Ishikawa (cell line): Measurements from ENCODE around the gene RAD51B.

Experiments
- CEBPB ChIP-seq: IDR thresholded peaks from 2 replicates; pipeline ENCODE4 v1.6.1; 2012
- CREB1 ChIP-seq: IDR thresholded peaks from 2 replicates; pipeline ENCODE4 v1.6.1; 2012; ENCODE audit warnings: low read depth
- EGR1 ChIP-seq: IDR thresholded peaks from 2 replicates; pipeline ENCODE4 v1.6.1; 2012
- EP300 ChIP-seq: IDR thresholded peaks from 2 replicates; pipeline ENCODE4 v1.6.1; 2012; ENCODE audit warnings: borderline replicate concordance
- FOXM1 ChIP-seq: IDR thresholded peaks from 2 replicates; pipeline ENCODE4 v1.6.1; 2012; ENCODE audit warnings: low read depth, borderline replicate concordance
- NFIC ChIP-seq: IDR thresholded peaks from 2 replicates; pipeline ENCODE4 v1.6.1; 2012
- RAD21 ChIP-seq: IDR thresholded peaks from 2 replicates; pipeline ENCODE4 v1.6.1; 2012; ENCODE audit warnings: low read depth
- TAF1 ChIP-seq: IDR thresholded peaks from 2 replicates; pipeline ENCODE4 v1.6.1; 2012; ENCODE audit warnings: low read depth, mild to moderate bottlenecking
- TCF12 ChIP-seq: IDR thresholded peaks from 2 replicates; pipeline ENCODE4 v1.6.1; 2012; ENCODE audit warnings: low read depth
- TEAD4 ChIP-seq: IDR thresholded peaks from 2 replicates; pipeline ENCODE4 v1.6.1; 2012
- YY1 ChIP-seq: IDR thresholded peaks from 2 replicates; pipeline ENCODE4 v1.6.1; 2012; ENCODE audit warnings: low read depth
- ZBTB7A ChIP-seq: IDR thresholded peaks from 2 replicates; pipeline ENCODE4 v1.6.1; 2012; ENCODE audit warnings: low read depth
- TF ChIP-seq, protein P1 (sequence below): IDR thresholded peaks from 2 replicates; pipeline ENCODE4 v1.6.1; 2012
- TF ChIP-seq, protein P2 (sequence below): IDR thresholded peaks from 2 replicates; pipeline ENCODE4 v1.6.1; 2012; ENCODE audit warnings: low read depth, mild to moderate bottlenecking
- TF ChIP-seq, protein P3 (sequence below): IDR thresholded peaks from 2 replicates; pipeline ENCODE4 v1.6.1; 2012

The RAD51B gene

DNA sequence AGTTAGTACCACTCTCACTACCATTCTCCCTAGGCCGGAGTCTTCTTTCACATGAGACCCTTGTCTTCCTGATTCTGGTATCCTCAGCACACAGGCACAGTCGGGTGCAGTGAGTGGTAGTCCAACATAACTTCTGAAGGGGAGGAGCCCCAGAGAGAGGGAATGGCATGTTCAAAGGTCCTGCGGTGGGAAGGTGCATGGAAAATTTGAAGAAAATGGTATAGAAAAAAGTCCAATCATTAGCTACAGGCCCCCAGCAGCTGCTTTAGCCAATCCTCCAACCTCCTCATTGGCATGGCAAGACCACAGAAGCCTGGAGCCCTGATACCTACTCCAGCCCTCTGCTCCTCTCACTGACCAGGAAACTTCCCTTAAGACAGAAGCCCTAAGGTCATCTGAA is 876.7 kb downstream of the RAD51B start:
- no peak for TF ChIP-seq YY1
- TF ChIP-seq, protein P1, sequence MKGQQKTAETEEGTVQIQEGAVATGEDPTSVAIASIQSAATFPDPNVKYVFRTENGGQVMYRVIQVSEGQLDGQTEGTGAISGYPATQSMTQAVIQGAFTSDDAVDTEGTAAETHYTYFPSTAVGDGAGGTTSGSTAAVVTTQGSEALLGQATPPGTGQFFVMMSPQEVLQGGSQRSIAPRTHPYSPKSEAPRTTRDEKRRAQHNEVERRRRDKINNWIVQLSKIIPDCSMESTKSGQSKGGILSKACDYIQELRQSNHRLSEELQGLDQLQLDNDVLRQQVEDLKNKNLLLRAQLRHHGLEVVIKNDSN: no peak
- no peak for TF ChIP-seq TCF12
- TF ChIP-seq EGR1: no peak

DNA sequence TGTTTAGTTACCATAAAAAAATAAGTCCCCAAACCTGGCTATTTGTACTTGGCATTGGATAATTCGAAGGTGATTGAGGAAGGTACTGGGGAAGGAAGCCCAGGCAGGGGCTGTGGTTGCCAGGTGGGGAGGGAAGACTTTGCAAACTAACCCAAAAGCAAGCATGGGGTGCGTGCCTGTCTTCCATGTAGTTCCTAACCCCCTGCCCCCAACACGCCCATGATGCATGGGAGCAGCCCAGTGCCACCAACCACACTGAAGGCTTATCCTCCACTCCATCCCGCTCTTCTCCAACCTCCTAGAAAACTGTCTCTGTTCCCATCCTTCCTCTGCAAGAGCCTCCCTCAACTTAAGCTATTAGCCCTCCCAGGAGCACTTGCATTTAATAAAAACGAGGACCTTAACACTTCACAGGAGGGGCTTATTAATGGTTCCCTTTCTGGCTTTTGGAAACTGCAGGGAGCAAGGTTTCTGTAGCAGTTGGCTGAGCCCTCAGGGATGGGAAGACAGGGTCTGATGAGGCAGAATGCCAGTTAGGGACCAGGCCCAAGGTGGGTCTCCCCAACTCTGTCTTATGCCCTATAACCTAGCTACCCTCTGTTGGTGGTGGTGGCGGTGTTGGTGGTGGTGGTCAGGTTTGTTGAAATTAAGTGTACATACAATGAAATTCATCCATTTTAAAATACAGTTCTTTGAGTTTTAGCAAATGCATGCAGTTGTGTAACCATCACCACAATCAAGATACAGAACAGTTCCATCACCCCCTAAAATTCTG is 877.3 kb downstream of the RAD51B start:
- TF ChIP-seq TEAD4: no peak
- TF ChIP-seq ZBTB7A: no peak
- TF ChIP-seq EP300: no peak
- no peak for TF ChIP-seq TCF12
- no peak for TF ChIP-seq TAF1
- TF ChIP-seq, protein P1: no peak
- TF ChIP-seq YY1: no peak
- no peak for TF ChIP-seq CEBPB
- TF ChIP-seq, protein P2, sequence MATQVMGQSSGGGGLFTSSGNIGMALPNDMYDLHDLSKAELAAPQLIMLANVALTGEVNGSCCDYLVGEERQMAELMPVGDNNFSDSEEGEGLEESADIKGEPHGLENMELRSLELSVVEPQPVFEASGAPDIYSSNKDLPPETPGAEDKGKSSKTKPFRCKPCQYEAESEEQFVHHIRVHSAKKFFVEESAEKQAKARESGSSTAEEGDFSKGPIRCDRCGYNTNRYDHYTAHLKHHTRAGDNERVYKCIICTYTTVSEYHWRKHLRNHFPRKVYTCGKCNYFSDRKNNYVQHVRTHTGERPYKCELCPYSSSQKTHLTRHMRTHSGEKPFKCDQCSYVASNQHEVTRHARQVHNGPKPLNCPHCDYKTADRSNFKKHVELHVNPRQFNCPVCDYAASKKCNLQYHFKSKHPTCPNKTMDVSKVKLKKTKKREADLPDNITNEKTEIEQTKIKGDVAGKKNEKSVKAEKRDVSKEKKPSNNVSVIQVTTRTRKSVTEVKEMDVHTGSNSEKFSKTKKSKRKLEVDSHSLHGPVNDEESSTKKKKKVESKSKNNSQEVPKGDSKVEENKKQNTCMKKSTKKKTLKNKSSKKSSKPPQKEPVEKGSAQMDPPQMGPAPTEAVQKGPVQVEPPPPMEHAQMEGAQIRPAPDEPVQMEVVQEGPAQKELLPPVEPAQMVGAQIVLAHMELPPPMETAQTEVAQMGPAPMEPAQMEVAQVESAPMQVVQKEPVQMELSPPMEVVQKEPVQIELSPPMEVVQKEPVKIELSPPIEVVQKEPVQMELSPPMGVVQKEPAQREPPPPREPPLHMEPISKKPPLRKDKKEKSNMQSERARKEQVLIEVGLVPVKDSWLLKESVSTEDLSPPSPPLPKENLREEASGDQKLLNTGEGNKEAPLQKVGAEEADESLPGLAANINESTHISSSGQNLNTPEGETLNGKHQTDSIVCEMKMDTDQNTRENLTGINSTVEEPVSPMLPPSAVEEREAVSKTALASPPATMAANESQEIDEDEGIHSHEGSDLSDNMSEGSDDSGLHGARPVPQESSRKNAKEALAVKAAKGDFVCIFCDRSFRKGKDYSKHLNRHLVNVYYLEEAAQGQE: no peak
- TF ChIP-seq CREB1: no peak
- no peak for TF ChIP-seq RAD21
- TF ChIP-seq NFIC: no peak
- TF ChIP-seq FOXM1: no peak
- no peak for TF ChIP-seq EGR1
- TF ChIP-seq, protein P3, sequence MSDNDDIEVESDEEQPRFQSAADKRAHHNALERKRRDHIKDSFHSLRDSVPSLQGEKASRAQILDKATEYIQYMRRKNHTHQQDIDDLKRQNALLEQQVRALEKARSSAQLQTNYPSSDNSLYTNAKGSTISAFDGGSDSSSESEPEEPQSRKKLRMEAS: no peak

DNA sequence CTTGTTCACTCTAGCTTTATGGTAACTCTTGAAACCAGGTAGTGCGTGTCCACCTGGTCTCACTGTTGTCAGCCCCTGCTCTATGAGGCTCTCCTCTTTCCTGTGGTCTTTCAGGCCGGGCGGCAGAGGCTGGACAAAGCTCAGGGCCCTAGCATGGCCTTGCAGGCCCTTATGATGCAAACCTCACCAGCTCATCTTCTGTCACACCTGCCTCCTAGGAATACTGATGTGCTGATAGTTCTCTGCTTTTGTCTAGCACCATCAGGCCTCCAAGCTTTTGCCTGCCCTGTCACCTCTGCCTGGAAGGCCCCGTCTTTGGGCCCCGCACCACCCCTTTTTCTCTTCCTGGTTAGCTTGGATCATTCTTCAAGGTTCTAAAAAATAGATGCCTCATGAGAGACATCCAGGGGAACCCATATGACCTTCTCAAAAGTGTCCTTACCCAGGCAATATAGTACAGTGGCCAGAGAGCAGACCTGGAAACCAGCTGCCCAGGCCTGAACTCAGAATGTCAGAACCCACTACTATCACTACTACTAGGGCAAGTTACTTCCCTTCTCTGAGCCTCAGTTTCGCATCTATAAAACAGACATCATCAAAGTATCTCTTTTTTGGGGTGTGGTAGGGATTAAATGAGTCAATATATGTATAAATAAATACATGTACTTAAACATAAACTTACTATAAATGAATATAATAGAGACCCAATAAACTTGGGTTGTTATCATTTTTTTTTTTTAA is 881.6 kb downstream of the RAD51B start:
- no peak for TF ChIP-seq CEBPB
- TF ChIP-seq, protein P3: no peak
- no peak for TF ChIP-seq RAD21

DNA sequence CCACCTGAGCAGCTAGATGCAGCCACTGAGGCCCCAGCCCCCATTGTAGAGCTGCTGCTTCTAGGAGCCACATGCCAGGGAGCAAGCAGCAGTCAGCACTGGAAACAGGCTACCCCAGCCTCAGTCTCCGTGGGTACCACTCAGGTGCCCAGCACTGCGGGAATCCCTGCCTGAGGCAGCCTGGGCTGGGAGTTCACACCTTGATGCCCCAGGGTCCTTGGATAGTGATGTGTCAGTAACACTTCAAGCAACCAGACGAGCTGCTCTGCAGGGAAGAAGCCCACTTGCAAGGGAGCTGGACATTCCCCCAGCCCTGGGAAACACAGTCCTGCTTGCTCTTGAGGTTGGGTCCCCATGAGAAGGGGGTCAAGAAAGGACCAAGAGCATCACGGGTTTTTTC is 882.6 kb downstream of the RAD51B start:
- no peak for TF ChIP-seq FOXM1
- TF ChIP-seq ZBTB7A: no peak
- TF ChIP-seq, protein P3: no peak
- TF ChIP-seq, protein P1: no peak
- TF ChIP-seq TCF12: no peak

DNA sequence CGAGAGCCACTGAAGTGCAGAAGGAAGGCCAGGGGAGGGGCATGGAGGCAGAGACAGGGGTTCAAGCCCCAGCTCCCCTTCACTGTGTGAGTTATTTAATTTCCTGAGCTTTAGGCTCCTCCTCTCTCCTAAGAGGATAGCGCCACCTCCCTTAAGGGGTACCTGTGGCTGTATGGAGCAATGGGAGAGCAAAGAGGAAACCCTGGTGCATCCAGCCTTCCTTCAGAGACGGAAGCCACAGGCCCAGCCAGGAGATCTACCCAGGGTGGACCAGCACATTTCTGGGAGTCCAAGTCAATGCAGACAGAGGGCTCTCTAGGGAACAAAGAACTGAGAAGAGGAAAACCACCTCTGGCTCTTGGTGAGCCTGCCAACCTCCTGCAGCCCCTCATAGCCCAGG is 883.0 kb downstream of the RAD51B start:
- TF ChIP-seq FOXM1: no peak
- TF ChIP-seq, protein P1: no peak
- TF ChIP-seq, protein P2: no peak
- TF ChIP-seq EP300: no peak
- TF ChIP-seq EGR1: no peak
